Measurements from ENCODE around the gene RANBP17. TPM values are rescaled to one million over a fixed set of nuclear protein-coding genes. Genes with fewer than 3 reads are reported as not detected.

Gene RANBP17
- total and polyA plus RNA-seq, 2 of the 4 experiments (the other 2 are of a cell fraction), result 8.2 to 29.0 TPM

DNA sequence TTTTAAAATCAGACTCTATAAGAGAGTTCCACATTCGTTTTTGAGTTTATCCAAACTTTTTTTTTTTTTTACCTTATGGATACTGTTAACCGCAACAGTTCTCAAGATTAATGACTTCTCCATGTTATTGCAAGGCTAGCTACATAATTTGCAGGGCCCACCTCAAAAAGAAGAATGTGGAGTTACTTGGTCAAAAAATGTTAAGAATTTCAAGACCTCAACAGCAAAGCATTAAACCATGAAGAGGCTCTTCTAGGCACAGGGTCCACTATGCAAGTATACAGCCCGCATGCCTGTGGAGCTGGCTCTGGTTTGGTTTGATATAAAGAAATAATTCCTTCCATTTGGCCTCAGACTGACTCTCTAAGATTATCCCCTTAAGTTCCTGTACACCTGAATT is 313.9 kb downstream of the RANBP17 start:
- H3K4me2 ChIP-seq (ENCODE audit: low read depth, low read length), result no peak overlapping the region
- H2AK5ac ChIP-seq (ENCODE audit: low read depth, low read length), result no peak overlapping the region
- H2BK120ac ChIP-seq (ENCODE audit: low read depth, low read length), result no peak overlapping the region
- no peak overlapping the region for H3K4me3 ChIP-seq (ENCODE audit: insufficient read depth, low read depth, low read length)
- no peak overlapping the region for H2BK15ac ChIP-seq (ENCODE audit: low read depth, low read length)
- no peak overlapping the region for H2AK9ac ChIP-seq (replicated peaks; ENCODE audit: low read depth, low read length, poor library complexity)
- H3K23ac ChIP-seq (ENCODE audit: low read depth, low read length), result no peak overlapping the region
- no peak overlapping the region for H2BK5ac ChIP-seq (ENCODE audit: low read depth, low read length, poor library complexity, severe bottlenecking)
- ChIA-PET CTCF (interaction anchor here (0.6 to 1.1 kb wide), 6 partner anchors 14 to 366 kb away, joined by 3 to 8 read pairs (median 4); no protein-coding TSS in a partner anchor), POLR2A (ENCODE audit: unreplicated experiment) (no interaction called here)
- no peak for ATAC-seq (ENCODE audit: low read depth)
- no peak for DNase-seq
- no peaks in the 10 kb centered on the region for H3K9me1 ChIP-seq (ENCODE audit: insufficient read depth, low read length)
- no peak overlapping the region for H3K56ac ChIP-seq (ENCODE audit: extremely low read depth, insufficient read depth, low read length)
- no peak overlapping the region for H3K18ac ChIP-seq (ENCODE audit: low read depth, low read length)
- H3K27me3 ChIP-seq (ENCODE audit: control insufficient read depth, insufficient read depth, low read length), result no peaks in the 10 kb centered on the region
- H2AFZ ChIP-seq (replicated peaks; ENCODE audit: low read length, poor library complexity), result no peak overlapping the region
- H3K4me1 ChIP-seq (ENCODE audit: control insufficient read depth, insufficient read depth, low read length), result no peaks in the 10 kb centered on the region
- intact Hi-C loops (cut with micrococcal nuclease), result no loop called here
- no peaks in the 10 kb centered on the region; the same call in 1 of the 2 replicates for H3K36me3 ChIP-seq (ENCODE audit: control insufficient read depth, insufficient read depth, low read length)
- in situ Hi-C loops (cut with MboI; ENCODE audit: low sequenced_read_pairs), result no loop called here
- no peak overlapping the region for H4K5ac ChIP-seq (ENCODE audit: low read depth, low read length)
- H3K14ac ChIP-seq (replicated peaks; ENCODE audit: low read depth, low read length), result no peak overlapping the region
- H3K79me1 ChIP-seq (ENCODE audit: low read depth in 1 of 2, low read length in 2 of 2), result no peaks in the 10 kb centered on the region
- H2BK20ac ChIP-seq (ENCODE audit: low read depth, low read length), result no peak overlapping the region
- H4K20me1 ChIP-seq (ENCODE audit: insufficient read depth, low read length), result no peaks in the 10 kb centered on the region
- H3K4ac ChIP-seq (ENCODE audit: low read depth, low read length), result no peak overlapping the region
- H4K91ac ChIP-seq (ENCODE audit: insufficient read depth, low read depth, low read length), result no peak overlapping the region
- H4K8ac ChIP-seq (ENCODE audit: low read depth in 2 of 2, low read length in 2 of 2), result no peak overlapping the region
- no peak overlapping the region for H3K9ac ChIP-seq (ENCODE audit: low read depth, low read length)
- no peaks in the 10 kb centered on the region for H3K9me3 ChIP-seq (ENCODE audit: control insufficient read depth, insufficient read depth, low read length)
- no TSS peak for BruUV-seq (replicated peaks)
- H3K27ac ChIP-seq (ENCODE audit: insufficient read depth, low read length), result no peak overlapping the region
- no CpG with 5 or more reads among the region's 3 CpGs for WGBS, 2 experiments (ENCODE audit: extremely low coverage in 2 of 2, insufficient read length in 1 of 2)
- TF ChIP-seq, protein P1, sequence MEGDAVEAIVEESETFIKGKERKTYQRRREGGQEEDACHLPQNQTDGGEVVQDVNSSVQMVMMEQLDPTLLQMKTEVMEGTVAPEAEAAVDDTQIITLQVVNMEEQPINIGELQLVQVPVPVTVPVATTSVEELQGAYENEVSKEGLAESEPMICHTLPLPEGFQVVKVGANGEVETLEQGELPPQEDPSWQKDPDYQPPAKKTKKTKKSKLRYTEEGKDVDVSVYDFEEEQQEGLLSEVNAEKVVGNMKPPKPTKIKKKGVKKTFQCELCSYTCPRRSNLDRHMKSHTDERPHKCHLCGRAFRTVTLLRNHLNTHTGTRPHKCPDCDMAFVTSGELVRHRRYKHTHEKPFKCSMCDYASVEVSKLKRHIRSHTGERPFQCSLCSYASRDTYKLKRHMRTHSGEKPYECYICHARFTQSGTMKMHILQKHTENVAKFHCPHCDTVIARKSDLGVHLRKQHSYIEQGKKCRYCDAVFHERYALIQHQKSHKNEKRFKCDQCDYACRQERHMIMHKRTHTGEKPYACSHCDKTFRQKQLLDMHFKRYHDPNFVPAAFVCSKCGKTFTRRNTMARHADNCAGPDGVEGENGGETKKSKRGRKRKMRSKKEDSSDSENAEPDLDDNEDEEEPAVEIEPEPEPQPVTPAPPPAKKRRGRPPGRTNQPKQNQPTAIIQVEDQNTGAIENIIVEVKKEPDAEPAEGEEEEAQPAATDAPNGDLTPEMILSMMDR (conservative IDR thresholded peaks at IDR 0.05; ENCODE audit: low read depth, low read length), result no peak
- TF ChIP-seq MAFK (IDR thresholded peaks at IDR 0.05; ENCODE audit: low read depth, low read length), result no peak
- no peak for TF ChIP-seq SMC3 (IDR thresholded peaks at IDR 0.05; ENCODE audit: low read depth, low read length)
- TF ChIP-seq FOS (IDR thresholded peaks at IDR 0.05; ENCODE audit: low read depth, low read length), result no peak
- TF ChIP-seq POLR2A (IDR thresholded peaks at IDR 0.05; ENCODE audit: low read depth, low read length), result no peak
- no peak for TF ChIP-seq CEBPB (IDR thresholded peaks at IDR 0.05; ENCODE audit: low read depth, low read length)
- TF ChIP-seq, protein P2, sequence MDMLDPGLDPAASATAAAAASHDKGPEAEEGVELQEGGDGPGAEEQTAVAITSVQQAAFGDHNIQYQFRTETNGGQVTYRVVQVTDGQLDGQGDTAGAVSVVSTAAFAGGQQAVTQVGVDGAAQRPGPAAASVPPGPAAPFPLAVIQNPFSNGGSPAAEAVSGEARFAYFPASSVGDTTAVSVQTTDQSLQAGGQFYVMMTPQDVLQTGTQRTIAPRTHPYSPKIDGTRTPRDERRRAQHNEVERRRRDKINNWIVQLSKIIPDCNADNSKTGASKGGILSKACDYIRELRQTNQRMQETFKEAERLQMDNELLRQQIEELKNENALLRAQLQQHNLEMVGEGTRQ (IDR thresholded peaks at IDR 0.05; ENCODE audit: low read depth, low read length), result no peak
- no peak for TF ChIP-seq NFE2L2 (IDR thresholded peaks at IDR 0.05; ENCODE audit: low read depth, low read length)
- TF ChIP-seq MXI1 (IDR thresholded peaks at IDR 0.05; ENCODE audit: borderline replicate concordance, low read depth, low read length), result no peak
- TF ChIP-seq RCOR1 (IDR thresholded peaks at IDR 0.05; ENCODE audit: insufficient replicate concordance, low read length), result no peak
- no peak for TF ChIP-seq BHLHE40 (IDR thresholded peaks at IDR 0.05; ENCODE audit: low read depth, low read length)
- dilution Hi-C loops (cut with HindIII; ENCODE audit: low sequenced_read_pairs, unreplicated experiment), result no loop called here

All from IMR-90 (cell line).